ENCODE measurements around the gene AQP12B. TPM values are rescaled to one million over a fixed set of nuclear protein-coding genes. Genes with fewer than 3 reads are reported as not detected.

Gene AQP12B
- total and polyA plus RNA-seq, 7 experiments from 2014 or later: not detected

- no peaks in the 10 kb centered on the region for H3K9me3 ChIP-seq (ENCODE audit: control insufficient read depth in 2 of 3, low read length in 3 of 3)
- H3K36me3 Mint-ChIP-seq: peaks cover 0 to 8% (median 0%) of the 10 kb centered on the region in 5 donors
- H3K36me3 ChIP-seq (ENCODE audit: control insufficient read depth in 2 of 3, insufficient read depth in 3 of 3, low read length in 3 of 3): no peaks in the 10 kb centered on the region
- POLR2A ChIA-PET: no interaction called here
- CTCF ChIA-PET: no interaction called here
- peaks cover 0 to 39% (median 19%) of the 10 kb centered on the region in 5 donors for H3K27me3 Mint-ChIP-seq
- no peak overlapping the region for H3K27ac ChIP-seq (ENCODE audit: low read depth, low read length)
- intact Hi-C loops (cut with micrococcal nuclease): no loop called here
- H3K4me3 ChIP-seq (ENCODE audit: low read length): no peak overlapping the region
- peaks cover 0 to 9% (median 8%) of the 10 kb centered on the region in 7 donors for H3K4me1 Mint-ChIP-seq
- peaks cover 0 to 4% of the 10 kb centered on the region in 2 donors for H3K4me1 ChIP-seq (ENCODE audit: control insufficient read depth in 2 of 2, insufficient read depth in 2 of 2, low read length in 2 of 2)
- no peaks in the 10 kb centered on the region for H3K27me3 ChIP-seq (ENCODE audit: control insufficient read depth in 2 of 2, insufficient read depth in 2 of 2, low read length in 2 of 2)
- no peak overlapping the region for H3K4me3 Mint-ChIP-seq
- no peak for DNase-seq
- H3K9me3 Mint-ChIP-seq: peaks cover 0 to 3% (median 0%) of the 10 kb centered on the region in 11 donors
- ATAC-seq: no peak
- H3K27ac Mint-ChIP-seq: no peak overlapping the region
Measured at GRCh38 chr2:240647503-240648154, 35.1 kb downstream of the AQP12B start.

GRCh38 chr2:240646900-240647502 lies 35.7 kb downstream of the AQP12B start:
- intact Hi-C loops (cut with micrococcal nuclease): no loop called here
- DNase-seq (no peak), ATAC-seq (no peak)
- peaks cover 0 to 8% (median 0%) of the 10 kb centered on the region in 5 donors for H3K36me3 Mint-ChIP-seq
- no peak overlapping the region for H3K27ac Mint-ChIP-seq
- H3K27ac ChIP-seq (ENCODE audit: low read depth, low read length): no peak overlapping the region
- peaks cover 0 to 36% (median 19%) of the 10 kb centered on the region in 5 donors for H3K27me3 Mint-ChIP-seq
- no peaks in the 10 kb centered on the region for H3K36me3 ChIP-seq (ENCODE audit: control insufficient read depth in 2 of 3, insufficient read depth in 3 of 3, low read length in 3 of 3)
- no peak overlapping the region for H3K4me3 ChIP-seq (ENCODE audit: low read length)
- H3K9me3 Mint-ChIP-seq: peaks cover 0 to 3% (median 0%) of the 10 kb centered on the region in 11 donors
- H3K27me3 ChIP-seq (ENCODE audit: control insufficient read depth in 2 of 2, insufficient read depth in 2 of 2, low read length in 2 of 2): no peaks in the 10 kb centered on the region
- CTCF ChIA-PET: no interaction called here
- peaks cover 0 to 4% of the 10 kb centered on the region in 2 donors for H3K4me1 ChIP-seq (ENCODE audit: control insufficient read depth in 2 of 2, insufficient read depth in 2 of 2, low read length in 2 of 2)
- H3K4me1 Mint-ChIP-seq: peaks cover 0 to 9% (median 8%) of the 10 kb centered on the region in 7 donors
- POLR2A ChIA-PET: no interaction called here
- no peak overlapping the region for H3K4me3 Mint-ChIP-seq
- no peaks in the 10 kb centered on the region for H3K9me3 ChIP-seq (ENCODE audit: control insufficient read depth in 2 of 3, low read length in 3 of 3)

- Mint-ChIP-seq H3K4me1 (peaks cover 0 to 9% (median 8%) of the 10 kb centered on the region in 7 donors), H3K36me3 (peaks cover 0 to 6% (median 0%) of the 10 kb centered on the region in 5 donors), H3K27ac (peak overlapping the region in 6 of 9 donors; percentile 14 to 74 (median 58)), H3K9me3 (peaks cover 0 to 3% (median 0%) of the 10 kb centered on the region in 11 donors), H3K27me3 (peaks cover 0 to 30% (median 15%) of the 10 kb centered on the region in 5 donors), H3K4me3 (peak overlapping the region in 4 of 10 donors; percentile 20 to 38 (median 23))
- Histone ChIP-seq H3K27ac (ENCODE audit: low read depth, low read length) (no peak overlapping the region), H3K27me3 (ENCODE audit: control insufficient read depth in 2 of 2, insufficient read depth in 2 of 2, low read length in 2 of 2) (no peaks in the 10 kb centered on the region), H3K4me1 (ENCODE audit: control insufficient read depth in 2 of 2, insufficient read depth in 2 of 2, low read length in 2 of 2) (peaks cover 0 to 4% of the 10 kb centered on the region in 2 donors), H3K4me3 (ENCODE audit: low read length) (no peak overlapping the region), H3K36me3 (ENCODE audit: control insufficient read depth in 2 of 3, insufficient read depth in 3 of 3, low read length in 3 of 3) (no peaks in the 10 kb centered on the region), H3K9me3 (ENCODE audit: control insufficient read depth in 2 of 3, low read length in 3 of 3) (no peaks in the 10 kb centered on the region)
- POLR2A ChIA-PET: no interaction called here
- intact Hi-C loops (cut with micrococcal nuclease): no loop called here
- ATAC-seq (peak; percentile 25), DNase-seq (peak in 4 of 9 donors; percentile 23 to 53 (median 30))
- CTCF ChIA-PET: no interaction called here
Measured at GRCh38 chr2:240646176-240646899, 36.3 kb downstream of the AQP12B start.

GRCh38 chr2:240645801-240646175 lies 36.9 kb downstream of the AQP12B start:
- Histone ChIP-seq H3K27me3 (ENCODE audit: control insufficient read depth in 2 of 2, insufficient read depth in 2 of 2, low read length in 2 of 2) (no peaks in the 10 kb centered on the region), H3K4me3 (ENCODE audit: low read length) (no peak overlapping the region), H3K9me3 (ENCODE audit: control insufficient read depth in 2 of 3, low read length in 3 of 3) (no peaks in the 10 kb centered on the region), H3K4me1 (ENCODE audit: control insufficient read depth in 2 of 2, insufficient read depth in 2 of 2, low read length in 2 of 2) (peaks cover 0 to 4% of the 10 kb centered on the region in 2 donors), H3K27ac (ENCODE audit: low read depth, low read length) (no peak overlapping the region), H3K36me3 (ENCODE audit: control insufficient read depth in 2 of 3, insufficient read depth in 3 of 3, low read length in 3 of 3) (no peaks in the 10 kb centered on the region)
- Mint-ChIP-seq H3K4me3 (peak overlapping the region in 3 of 10 donors; percentile 19 to 38 (median 23)), H3K36me3 (peaks cover 0 to under 1% (median 0%) of the 10 kb centered on the region in 5 donors), H3K9me3 (peaks cover 0 to 2% (median 0%) of the 10 kb centered on the region in 11 donors), H3K27me3 (peaks cover 0 to 24% (median 14%) of the 10 kb centered on the region in 5 donors), H3K27ac (peak overlapping the region in 5 of 9 donors; percentile 52 to 74 (median 61)), H3K4me1 (peaks cover 0 to 9% (median 8%) of the 10 kb centered on the region in 7 donors)
- ATAC-seq (no peak), DNase-seq (no peak)
- CTCF ChIA-PET: no interaction called here
- intact Hi-C loops (cut with micrococcal nuclease): no loop called here
- POLR2A ChIA-PET: no interaction called here

- ChIA-PET CTCF (no interaction called here), POLR2A (no interaction called here)
- no peak overlapping the region for H3K27ac ChIP-seq (ENCODE audit: low read depth, low read length)
- H3K9me3 ChIP-seq (ENCODE audit: control insufficient read depth in 2 of 3, low read length in 3 of 3): no peaks in the 10 kb centered on the region
- no peak overlapping the region for H3K27ac Mint-ChIP-seq
- intact Hi-C loops (cut with micrococcal nuclease): no loop called here
- H3K4me3 ChIP-seq (ENCODE audit: low read length): no peak overlapping the region
- H3K4me1 Mint-ChIP-seq: peaks cover 0 to 9% (median 8%) of the 10 kb centered on the region in 7 donors
- no peak overlapping the region for H3K4me3 Mint-ChIP-seq
- H3K27me3 Mint-ChIP-seq: peaks cover 0 to 23% (median 14%) of the 10 kb centered on the region in 5 donors
- H3K36me3 ChIP-seq (ENCODE audit: control insufficient read depth in 2 of 3, insufficient read depth in 3 of 3, low read length in 3 of 3): no peaks in the 10 kb centered on the region
- peaks cover 0 to 2% (median 0%) of the 10 kb centered on the region in 11 donors for H3K9me3 Mint-ChIP-seq
- H3K4me1 ChIP-seq (ENCODE audit: control insufficient read depth in 2 of 2, insufficient read depth in 2 of 2, low read length in 2 of 2): peaks cover 0 to 4% of the 10 kb centered on the region in 2 donors
- H3K27me3 ChIP-seq (ENCODE audit: control insufficient read depth in 2 of 2, insufficient read depth in 2 of 2, low read length in 2 of 2): no peaks in the 10 kb centered on the region
- no peaks in the 10 kb centered on the region for H3K36me3 Mint-ChIP-seq
- no peak for ATAC-seq
- DNase-seq: no peak
Measured at GRCh38 chr2:240645346-240645745, 37.3 kb downstream of the AQP12B start.

GRCh38 chr2:240644859-240645301 lies 37.8 kb downstream of the AQP12B start:
- ATAC-seq: no peak
- Histone ChIP-seq H3K4me3 (ENCODE audit: low read length) (no peak overlapping the region), H3K27me3 (ENCODE audit: control insufficient read depth in 2 of 2, insufficient read depth in 2 of 2, low read length in 2 of 2) (no peaks in the 10 kb centered on the region), H3K27ac (ENCODE audit: low read depth, low read length) (no peak overlapping the region), H3K9me3 (ENCODE audit: control insufficient read depth in 2 of 3, low read length in 3 of 3) (no peaks in the 10 kb centered on the region), H3K4me1 (ENCODE audit: control insufficient read depth in 2 of 2, insufficient read depth in 2 of 2, low read length in 2 of 2) (peaks cover 0 to 4% of the 10 kb centered on the region in 2 donors), H3K36me3 (ENCODE audit: control insufficient read depth in 2 of 3, insufficient read depth in 3 of 3, low read length in 3 of 3) (no peaks in the 10 kb centered on the region)
- peaks cover 0 to 20% (median 14%) of the 10 kb centered on the region in 5 donors for H3K27me3 Mint-ChIP-seq
- H3K4me1 Mint-ChIP-seq: peaks cover 0 to 9% (median 8%) of the 10 kb centered on the region in 7 donors
- no peak for DNase-seq
- ChIA-PET CTCF (interaction anchor here (0.7 kb wide), 1 partner anchor 724 kb away, joined by 5 read pairs; no protein-coding TSS in a partner anchor), POLR2A (no interaction called here)
- no peaks in the 10 kb centered on the region for H3K36me3 Mint-ChIP-seq
- no peak overlapping the region for H3K27ac Mint-ChIP-seq
- H3K4me3 Mint-ChIP-seq: no peak overlapping the region
- intact Hi-C loops (cut with micrococcal nuclease): no loop called here
- H3K9me3 Mint-ChIP-seq: peaks cover 0 to 2% (median 0%) of the 10 kb centered on the region in 11 donors

Measured in naive thymus-derived CD4-positive, alpha-beta T cell (primary cell).